ENCODE results near the gene TMEM72. TPM values are rescaled to one million over a fixed set of nuclear protein-coding genes. Genes with fewer than 3 reads are reported as not detected.

The TMEM72 gene
- total RNA-seq, 2 experiments from 2014 or later: not detected

DNA sequence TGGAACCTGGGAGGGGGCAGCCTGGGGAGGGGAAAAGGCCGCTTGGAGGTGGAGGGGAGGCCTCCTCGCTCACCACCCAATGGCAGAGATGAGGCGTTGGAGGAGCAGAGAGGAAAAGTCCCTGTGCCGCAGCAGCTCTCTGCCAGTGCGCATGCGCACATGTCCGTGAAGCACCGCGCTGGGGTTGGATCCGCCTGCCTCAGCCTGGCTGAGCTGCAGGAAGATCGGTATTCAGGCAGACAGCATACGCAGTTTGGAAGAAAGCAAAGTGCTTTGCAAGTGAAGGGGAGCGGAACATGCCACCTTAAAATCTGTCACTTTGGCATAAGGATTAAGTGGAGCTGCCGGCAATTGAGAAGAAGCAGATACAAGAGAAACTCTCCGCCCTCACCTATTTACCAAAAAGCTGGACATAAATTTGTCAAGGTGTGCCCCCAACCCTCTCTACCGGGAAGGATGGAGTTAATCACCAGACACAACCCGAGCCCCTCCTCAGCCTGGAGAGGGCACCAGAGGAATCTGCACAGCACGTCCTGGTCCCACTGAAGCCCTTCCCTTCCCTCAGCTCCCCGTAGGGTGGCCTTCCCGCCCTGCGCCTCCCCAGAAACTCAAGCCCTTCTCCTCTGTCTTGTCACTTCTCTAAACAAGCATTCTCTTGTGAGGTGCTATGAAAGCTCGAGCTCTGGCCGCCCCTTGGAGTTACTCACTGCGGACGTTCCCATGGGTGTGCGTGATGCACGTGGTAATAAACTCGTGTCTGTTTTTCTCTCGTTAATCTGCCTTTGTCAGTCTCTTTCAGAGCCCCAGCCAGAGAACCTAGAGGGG is 32.2 kb upstream of the TMEM72 start:
- Mint-ChIP-seq H3K27ac (peak overlapping the region; percentile 48), H3K27me3 (ENCODE audit: low read depth) (peaks cover 2% of the 10 kb centered on the region), H3K4me1 (ENCODE audit: low read depth) (peaks cover 9% of the 10 kb centered on the region), H3K36me3 (ENCODE audit: low read depth) (no peaks in the 10 kb centered on the region), H3K9me3 (no peaks in the 10 kb centered on the region), H3K4me3 (peak overlapping the region; percentile 80)
- CTCF ChIA-PET: interaction anchor here (0.5 to 2.3 kb wide), 4 partner anchors 10 to 148 kb away, joined by 3 to 9 read pairs (median 6); no protein-coding TSS in a partner anchor
- DNase-seq: peak; percentile 89
- intact Hi-C loops (cut with micrococcal nuclease): loop anchor here (1.0 to 2.0 kb wide), 3 partner anchors 34 to 96 kb away; no protein-coding TSS in a partner anchor

- DNase-seq: no peak
- Mint-ChIP-seq H3K27me3 (ENCODE audit: low read depth) (peaks cover 2% of the 10 kb centered on the region), H3K4me3 (peak overlapping the region; percentile 80), H3K27ac (peak overlapping the region; percentile 33), H3K36me3 (ENCODE audit: low read depth) (no peaks in the 10 kb centered on the region), H3K4me1 (ENCODE audit: low read depth) (peaks cover 9% of the 10 kb centered on the region), H3K9me3 (no peaks in the 10 kb centered on the region)
- CTCF ChIA-PET: interaction anchor here (1.1 to 2.3 kb wide), 3 partner anchors 11 to 23 kb away, joined by 3 to 9 read pairs (median 8); no protein-coding TSS in a partner anchor
- intact Hi-C loops (cut with micrococcal nuclease): loop anchor here (2.0 kb wide), 2 partner anchors 45 to 95 kb away; no protein-coding TSS in a partner anchor
These were observed 31.6 kb upstream of the TMEM72 start for GRCh38 chr10:44879531-44879899.

GRCh38 chr10:44880090-44880715 is 30.9 kb upstream of the TMEM72 start:
- intact Hi-C loops (cut with micrococcal nuclease): no loop called here
- DNase-seq: no peak
- Mint-ChIP-seq H3K9me3 (no peaks in the 10 kb centered on the region), H3K27me3 (ENCODE audit: low read depth) (peaks cover 2% of the 10 kb centered on the region), H3K27ac (no peak overlapping the region), H3K36me3 (ENCODE audit: low read depth) (no peaks in the 10 kb centered on the region), H3K4me1 (ENCODE audit: low read depth) (peaks cover 9% of the 10 kb centered on the region), H3K4me3 (no peak overlapping the region)
- CTCF ChIA-PET: interaction anchor here (1.6 kb wide), 1 partner anchor 23 kb away, joined by 8 read pairs; no protein-coding TSS in a partner anchor

DNA sequence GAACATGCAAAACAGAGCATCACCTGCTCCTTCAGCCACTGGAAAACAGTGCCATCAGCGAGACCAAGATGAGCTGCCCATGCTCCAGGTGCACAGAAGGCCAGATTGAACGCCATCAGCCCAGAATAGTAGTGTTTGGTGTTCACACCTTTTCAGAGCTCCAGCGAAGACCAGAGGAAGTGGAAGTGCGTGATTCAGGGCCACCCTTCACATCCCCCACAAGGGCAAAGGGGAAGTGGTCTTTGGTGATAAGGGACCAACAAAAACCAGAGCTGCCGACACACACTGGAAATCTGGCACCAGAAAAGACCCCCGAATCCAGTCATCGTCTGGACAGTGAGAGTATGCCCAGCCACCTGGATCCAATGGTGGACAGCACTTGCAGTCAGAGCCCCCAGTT is 29.5 kb upstream of the TMEM72 start:
- CTCF ChIA-PET: interaction anchor here (0.6 to 1.2 kb wide), 2 partner anchors 120 to 1377 kb away, joined by 3 to 4 read pairs; no protein-coding TSS in a partner anchor
- Mint-ChIP-seq H3K27ac (no peak overlapping the region), H3K27me3 (ENCODE audit: low read depth) (peaks cover 2% of the 10 kb centered on the region), H3K4me1 (ENCODE audit: low read depth) (peaks cover 9% of the 10 kb centered on the region), H3K36me3 (ENCODE audit: low read depth) (no peaks in the 10 kb centered on the region), H3K9me3 (no peaks in the 10 kb centered on the region), H3K4me3 (no peak overlapping the region)
- DNase-seq: no peak
- intact Hi-C loops (cut with micrococcal nuclease): no loop called here

- Mint-ChIP-seq H3K36me3 (ENCODE audit: low read depth) (no peaks in the 10 kb centered on the region), H3K4me3 (no peak overlapping the region), H3K27me3 (ENCODE audit: low read depth) (peaks cover 2% of the 10 kb centered on the region), H3K9me3 (no peaks in the 10 kb centered on the region), H3K27ac (no peak overlapping the region), H3K4me1 (ENCODE audit: low read depth) (peaks cover 9% of the 10 kb centered on the region)
- CTCF ChIA-PET: interaction anchor here (0.6 to 1.2 kb wide), 2 partner anchors 119 to 1377 kb away, joined by 3 to 4 read pairs; no protein-coding TSS in a partner anchor
- intact Hi-C loops (cut with micrococcal nuclease): no loop called here
- DNase-seq: no peak
These were observed 28.9 kb upstream of the TMEM72 start for GRCh38 chr10:44882166-44882720.

- intact Hi-C loops (cut with micrococcal nuclease): no loop called here
- Mint-ChIP-seq H3K4me3 (no peak overlapping the region), H3K36me3 (ENCODE audit: low read depth) (no peaks in the 10 kb centered on the region), H3K4me1 (ENCODE audit: low read depth) (peaks cover 9% of the 10 kb centered on the region), H3K9me3 (no peaks in the 10 kb centered on the region), H3K27ac (no peak overlapping the region), H3K27me3 (ENCODE audit: low read depth) (peaks cover 2% of the 10 kb centered on the region)
- CTCF ChIA-PET: no interaction called here
- no peak for DNase-seq
These were observed 27.4 kb upstream of the TMEM72 start for GRCh38 chr10:44883593-44884331.

GRCh38 chr10:44885710-44886109 is 25.4 kb upstream of the TMEM72 start:
- Mint-ChIP-seq H3K27me3 (ENCODE audit: low read depth) (no peaks in the 10 kb centered on the region), H3K9me3 (no peaks in the 10 kb centered on the region), H3K4me3 (no peak overlapping the region), H3K36me3 (ENCODE audit: low read depth) (no peaks in the 10 kb centered on the region), H3K27ac (no peak overlapping the region), H3K4me1 (ENCODE audit: low read depth) (no peaks in the 10 kb centered on the region)
- intact Hi-C loops (cut with micrococcal nuclease): no loop called here
- no peak for DNase-seq
- CTCF ChIA-PET: interaction anchor here (0.9 kb wide), 1 partner anchor 29 kb away, joined by 3 read pairs; no protein-coding TSS in a partner anchor

DNA sequence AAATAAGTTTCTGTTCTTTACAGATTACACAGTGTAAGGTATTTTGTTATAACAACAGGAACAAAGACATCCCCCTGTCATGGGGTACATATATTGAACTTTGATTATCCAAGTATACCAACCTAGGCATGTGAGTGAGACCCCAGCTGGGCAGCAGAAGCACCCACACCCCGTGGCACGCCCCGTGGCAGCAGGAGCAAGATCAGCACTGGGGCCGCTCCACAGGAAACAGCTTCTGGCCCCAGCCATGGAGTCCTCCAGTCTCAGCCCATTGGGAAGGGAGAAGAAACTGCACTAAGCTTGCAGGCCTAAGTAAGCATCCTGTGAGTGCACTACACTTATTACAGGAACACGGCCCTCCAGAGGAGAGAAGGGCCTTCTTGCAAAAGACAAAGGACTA is 24.2 kb upstream of the TMEM72 start:
- no peak for DNase-seq
- no peaks in the 10 kb centered on the region for H3K4me1 Mint-ChIP-seq (ENCODE audit: low read depth)
- H3K9me3 Mint-ChIP-seq: no peaks in the 10 kb centered on the region
- H3K36me3 Mint-ChIP-seq (ENCODE audit: low read depth): no peaks in the 10 kb centered on the region
- H3K27ac Mint-ChIP-seq: no peak overlapping the region
- H3K4me3 Mint-ChIP-seq: no peak overlapping the region
- H3K27me3 Mint-ChIP-seq (ENCODE audit: low read depth): no peaks in the 10 kb centered on the region
- CTCF ChIA-PET: no interaction called here
- intact Hi-C loops (cut with micrococcal nuclease): no loop called here

GRCh38 chr10:44888886-44889285 is 22.3 kb upstream of the TMEM72 start:
- Mint-ChIP-seq H3K27me3 (ENCODE audit: low read depth) (no peaks in the 10 kb centered on the region), H3K36me3 (ENCODE audit: low read depth) (no peaks in the 10 kb centered on the region), H3K27ac (no peak overlapping the region), H3K9me3 (no peaks in the 10 kb centered on the region), H3K4me1 (ENCODE audit: low read depth) (no peaks in the 10 kb centered on the region), H3K4me3 (no peak overlapping the region)
- intact Hi-C loops (cut with micrococcal nuclease): no loop called here
- CTCF ChIA-PET: no interaction called here
- DNase-seq: no peak

DNA sequence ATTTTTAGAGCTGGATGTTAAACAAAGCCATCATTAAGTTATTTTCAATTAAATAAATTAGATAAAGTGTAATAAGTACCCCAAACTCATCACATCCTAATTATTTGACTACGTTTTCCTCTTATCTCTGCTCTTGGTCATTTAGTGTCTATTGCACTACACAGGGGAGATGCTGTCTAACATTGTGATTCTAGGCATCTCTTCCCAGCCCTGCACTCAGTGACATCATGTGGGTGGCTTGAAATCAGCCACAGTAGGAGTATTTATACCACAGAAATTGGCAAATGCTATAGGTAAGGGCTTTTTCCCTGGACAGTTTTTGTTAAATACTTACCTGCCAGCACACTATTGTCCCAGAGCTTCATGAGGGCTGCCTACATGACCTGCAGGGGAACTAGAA is 21.3 kb upstream of the TMEM72 start:
- H3K4me3 Mint-ChIP-seq: no peak overlapping the region
- no peak overlapping the region for H3K27ac Mint-ChIP-seq
- no peak for DNase-seq
- intact Hi-C loops (cut with micrococcal nuclease): no loop called here
- H3K36me3 Mint-ChIP-seq (ENCODE audit: low read depth): no peaks in the 10 kb centered on the region
- H3K9me3 Mint-ChIP-seq: no peaks in the 10 kb centered on the region
- H3K4me1 Mint-ChIP-seq (ENCODE audit: low read depth): no peaks in the 10 kb centered on the region
- no peaks in the 10 kb centered on the region for H3K27me3 Mint-ChIP-seq (ENCODE audit: low read depth)
- CTCF ChIA-PET: interaction anchor here (0.5 kb wide), 1 partner anchor 358 kb away, joined by 7 read pairs; no protein-coding TSS in a partner anchor

GRCh38 chr10:44890696-44891563 is 20.2 kb upstream of the TMEM72 start:
- H3K27ac Mint-ChIP-seq: no peak overlapping the region
- H3K36me3 Mint-ChIP-seq (ENCODE audit: low read depth): no peaks in the 10 kb centered on the region
- intact Hi-C loops (cut with micrococcal nuclease): no loop called here
- H3K4me1 Mint-ChIP-seq (ENCODE audit: low read depth): no peaks in the 10 kb centered on the region
- no peaks in the 10 kb centered on the region for H3K27me3 Mint-ChIP-seq (ENCODE audit: low read depth)
- no peaks in the 10 kb centered on the region for H3K9me3 Mint-ChIP-seq
- DNase-seq: no peak
- CTCF ChIA-PET: interaction anchor here (1.4 kb wide), 1 partner anchor 42 kb away, joined by 3 read pairs; no protein-coding TSS in a partner anchor
- H3K4me3 Mint-ChIP-seq: no peak overlapping the region
